SJCRH30 (cell line): Measurements from ENCODE around the gene AFAP1L2. TPM values are rescaled to one million over a fixed set of nuclear protein-coding genes. Genes with fewer than 3 reads are reported as not detected.
A peak's percentile ranks its signal among the peaks of the same experiment; 100 is the strongest.

Source experiments
- DNase-seq, 2 experiments: peaks; one replicate each; pipeline ENCODE4 v3.0.0-alpha.2; 2015 to 2020
- H3K27ac ChIP-seq: fragments of 250-450 bp; sonication (Bioruptor Pico); 2 replicates; pipeline ENCODE4 v1.5.1; 2020; ENCODE audit warnings: mild to moderate bottlenecking, moderate library complexity
- H3K27me3 ChIP-seq: fragments of 250-450 bp; sonication (Bioruptor Pico); 2 replicates; pipeline ENCODE4 v1.5.1; 2020; ENCODE audit warnings: mild to moderate bottlenecking, moderate library complexity
- H3K36me3 ChIP-seq: fragments of 250-450 bp; sonication (Bioruptor Pico); 2 replicates; pipeline ENCODE4 v1.5.1; 2020; ENCODE audit warnings: mild to moderate bottlenecking, moderate library complexity
- H3K4me1 ChIP-seq: fragments of 250-450 bp; sonication (Bioruptor Pico); 2 replicates; pipeline ENCODE4 v1.5.1; 2020; ENCODE audit warnings: mild to moderate bottlenecking, moderate library complexity
- H3K4me3 ChIP-seq: fragments of 250-450 bp; sonication (Bioruptor Pico); 2 replicates; pipeline ENCODE4 v1.5.1; 2020; ENCODE audit warnings: mild to moderate bottlenecking, moderate library complexity
- H3K9me3 ChIP-seq: fragments of 250-450 bp; sonication (Bioruptor Pico); replicated peaks from 2 replicates; pipeline ENCODE4 v1.5.1; 2020; ENCODE audit warnings: mild to moderate bottlenecking, moderate library complexity
- total RNA-seq: library from RNA; depleted of rRNA; stranded (reverse); fragments of >200 nt; shearing (Covaris generic); gene quantifications from 2 replicates; pipeline ENCODE4 v1.2.3, GENCODE V29; 2014

AFAP1L2 gene
- total RNA-seq, 1 experiment from 2014 or later, result 1.8 TPM

DNA sequence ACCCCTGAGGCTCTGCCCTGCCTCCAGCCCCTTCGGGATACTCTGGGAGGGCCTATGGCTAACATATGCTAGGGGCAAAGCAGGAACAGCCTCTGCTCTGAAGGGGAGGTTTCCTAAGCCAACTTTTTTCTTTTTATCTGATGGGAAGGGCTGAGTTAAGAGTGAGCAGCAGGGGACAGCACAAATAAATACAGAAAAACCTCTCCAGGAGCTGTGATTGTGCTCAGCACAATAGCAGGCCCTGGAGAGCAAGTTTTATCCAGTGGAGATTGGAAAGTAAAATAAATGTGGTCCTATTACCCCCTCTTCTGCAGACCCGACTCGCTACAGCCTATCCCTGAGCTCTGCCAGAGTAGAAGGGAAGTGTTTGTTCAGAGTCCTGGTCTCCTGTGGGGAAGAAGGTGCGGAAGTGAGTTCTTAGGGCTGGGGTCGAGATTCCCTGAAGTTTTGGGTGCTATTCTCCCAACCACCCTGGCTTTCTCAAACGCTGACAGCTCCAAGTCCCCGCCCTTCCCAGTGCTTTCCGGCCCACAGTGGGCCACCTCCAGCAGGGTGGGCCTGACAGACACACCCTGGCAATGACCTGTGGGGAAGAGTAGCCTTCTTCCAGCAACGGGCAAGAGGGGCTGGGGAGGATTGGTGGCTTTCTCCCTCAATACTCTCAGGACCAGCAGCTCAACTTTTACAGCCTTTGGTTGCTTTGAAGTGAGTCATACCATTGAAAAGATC lies 23.0 kb upstream of the AFAP1L2 start:
- H3K4me1 ChIP-seq, result no peaks in the 10 kb centered on the region
- no peak overlapping the region for H3K27ac ChIP-seq
- H3K36me3 ChIP-seq, result no peaks in the 10 kb centered on the region
- H3K4me3 ChIP-seq, result no peak overlapping the region
- H3K9me3 ChIP-seq, result no peaks in the 10 kb centered on the region
- H3K27me3 ChIP-seq, result no peaks in the 10 kb centered on the region
- peak in 1 of 2 experiments; percentile 12 for DNase-seq

DNA sequence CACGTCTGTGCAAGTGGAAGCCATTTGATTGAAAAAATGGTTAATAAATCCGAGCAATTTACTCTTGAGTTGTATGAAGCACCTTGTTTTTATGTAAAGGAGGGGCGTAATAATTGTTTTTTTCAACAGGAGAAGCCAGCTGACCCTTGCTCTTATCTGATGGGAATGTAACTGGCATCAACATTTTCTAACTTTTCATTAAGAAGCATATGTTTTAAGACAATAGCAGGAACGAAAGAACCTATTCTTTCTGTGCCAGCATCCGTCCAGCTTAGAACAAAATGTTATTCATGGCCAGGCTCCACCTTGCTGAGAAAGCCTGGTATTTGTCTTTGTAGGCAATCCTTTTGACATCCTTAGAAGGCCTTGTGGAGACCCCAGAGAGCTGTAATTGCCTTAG lies 22.2 kb upstream of the AFAP1L2 start:
- Histone ChIP-seq H3K27ac (no peak overlapping the region), H3K4me1 (no peaks in the 10 kb centered on the region), H3K4me3 (no peak overlapping the region), H3K36me3 (no peaks in the 10 kb centered on the region), H3K9me3 (no peaks in the 10 kb centered on the region), H3K27me3 (no peaks in the 10 kb centered on the region)
- no peak for DNase-seq

DNA sequence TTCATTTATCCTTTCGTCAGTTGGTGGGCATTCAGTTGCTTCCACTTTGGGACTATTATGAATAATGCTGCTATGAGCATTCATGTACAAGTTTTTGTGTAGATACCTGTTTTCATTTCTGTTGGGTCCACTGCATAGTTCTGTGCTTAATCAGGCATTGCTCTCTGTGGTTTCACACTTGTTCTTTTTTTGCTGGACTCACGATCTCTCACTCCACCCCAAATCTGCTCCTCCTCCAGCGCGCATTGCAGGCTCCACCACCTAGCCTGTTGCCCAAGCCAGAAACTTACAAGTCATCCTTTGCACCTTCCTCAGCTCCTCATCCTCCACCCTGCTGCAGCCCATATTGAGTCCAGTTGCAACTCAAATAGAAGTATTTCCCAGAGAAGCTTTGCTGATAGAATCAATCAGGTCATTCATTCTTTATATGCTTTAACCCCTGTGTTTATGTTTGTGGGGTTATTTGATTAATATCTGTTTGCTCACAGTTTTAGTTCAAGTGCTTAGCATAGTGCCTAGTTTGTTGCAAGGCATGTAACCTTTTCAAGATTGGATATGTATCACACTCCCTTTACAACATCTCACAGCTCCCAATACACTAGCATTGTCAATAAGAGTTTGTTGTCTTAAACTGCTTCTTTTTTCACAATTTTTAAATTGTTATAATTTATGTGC lies 16.6 kb upstream of the AFAP1L2 start:
- H3K27me3 ChIP-seq, result 0 out of 2 replicates have a peak, but pooled peaks cover 3% of the 10 kb centered on the region
- no peaks in the 10 kb centered on the region for H3K4me1 ChIP-seq
- no peak for DNase-seq
- H3K36me3 ChIP-seq, result no peaks in the 10 kb centered on the region
- H3K4me3 ChIP-seq, result no peak overlapping the region
- no peaks in the 10 kb centered on the region for H3K9me3 ChIP-seq
- no peak overlapping the region for H3K27ac ChIP-seq

DNA sequence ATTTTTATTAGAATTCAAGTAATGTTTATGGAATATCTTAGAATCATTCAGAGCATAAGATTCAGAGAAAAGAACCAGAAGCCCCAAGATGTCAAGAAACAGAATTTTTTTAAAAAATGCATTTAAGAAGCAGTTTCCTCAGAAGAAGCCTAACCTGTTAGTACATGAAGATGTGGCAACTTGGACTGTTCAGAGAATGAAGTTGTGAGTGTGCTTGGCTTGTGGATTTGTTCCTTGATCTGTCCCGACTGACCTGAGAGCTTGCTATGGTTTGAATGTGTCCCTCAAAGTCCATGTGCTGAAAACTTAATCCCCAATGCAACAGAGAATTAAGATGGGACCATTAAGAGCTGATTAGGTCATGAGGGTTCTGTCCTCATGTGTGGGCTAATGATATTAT lies 13.8 kb upstream of the AFAP1L2 start:
- DNase-seq, result no peak
- H3K27me3 ChIP-seq, result 0 out of 2 replicates have a peak, but pooled peaks cover 3% of the 10 kb centered on the region
- H3K4me1 ChIP-seq, result no peaks in the 10 kb centered on the region
- no peaks in the 10 kb centered on the region for H3K36me3 ChIP-seq
- no peak overlapping the region for H3K27ac ChIP-seq
- no peaks in the 10 kb centered on the region for H3K9me3 ChIP-seq
- no peak overlapping the region for H3K4me3 ChIP-seq

DNA sequence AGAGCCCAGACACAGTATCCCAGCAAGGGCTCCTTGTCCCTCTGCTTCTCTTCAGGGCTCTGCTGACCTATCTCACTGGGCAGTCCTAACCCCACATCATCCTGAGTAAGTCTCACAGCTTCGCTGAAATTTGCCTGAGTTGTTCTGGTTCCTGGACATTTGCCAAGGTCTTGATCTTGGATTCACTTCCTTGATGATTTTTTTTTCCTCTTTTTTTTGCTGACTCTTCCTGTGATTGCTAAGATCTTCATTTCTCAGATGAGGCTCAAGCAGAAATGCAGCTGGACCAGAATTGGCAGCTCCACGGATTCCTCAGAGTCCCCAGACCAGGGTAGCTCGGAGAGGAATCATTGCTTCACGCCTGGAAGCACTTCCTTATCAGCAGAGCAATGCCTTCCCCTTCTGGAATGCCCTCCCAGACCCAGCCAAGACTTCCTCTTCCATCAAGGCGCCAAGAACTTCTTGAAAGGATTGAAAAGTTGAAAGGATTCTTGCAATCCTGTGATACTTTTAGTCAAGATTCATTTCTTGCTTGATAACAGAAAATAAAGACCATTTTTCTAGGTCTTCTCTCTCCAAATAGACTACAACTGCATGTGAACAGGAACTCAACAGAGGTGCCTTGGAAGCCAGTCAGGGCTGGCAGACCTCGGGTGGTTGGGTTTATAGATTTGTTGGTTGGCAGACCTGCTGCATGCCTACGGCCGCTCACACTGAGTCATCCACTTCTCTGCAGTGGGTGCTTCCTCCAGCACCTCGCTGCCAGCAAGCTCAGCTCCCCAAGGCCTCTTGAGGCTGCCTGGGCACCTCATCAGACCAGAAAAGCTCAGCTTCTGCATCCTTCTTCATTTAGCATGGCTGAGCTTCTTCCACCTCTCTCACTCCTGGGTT lies 8.8 kb upstream of the AFAP1L2 start:
- Histone ChIP-seq H3K9me3 (no peaks in the 10 kb centered on the region), H3K4me3 (no peak overlapping the region), H3K27ac (no peak overlapping the region), H3K27me3 (no peaks in the 10 kb centered on the region), H3K4me1 (no peaks in the 10 kb centered on the region), H3K36me3 (no peaks in the 10 kb centered on the region)
- no peak for DNase-seq

DNA sequence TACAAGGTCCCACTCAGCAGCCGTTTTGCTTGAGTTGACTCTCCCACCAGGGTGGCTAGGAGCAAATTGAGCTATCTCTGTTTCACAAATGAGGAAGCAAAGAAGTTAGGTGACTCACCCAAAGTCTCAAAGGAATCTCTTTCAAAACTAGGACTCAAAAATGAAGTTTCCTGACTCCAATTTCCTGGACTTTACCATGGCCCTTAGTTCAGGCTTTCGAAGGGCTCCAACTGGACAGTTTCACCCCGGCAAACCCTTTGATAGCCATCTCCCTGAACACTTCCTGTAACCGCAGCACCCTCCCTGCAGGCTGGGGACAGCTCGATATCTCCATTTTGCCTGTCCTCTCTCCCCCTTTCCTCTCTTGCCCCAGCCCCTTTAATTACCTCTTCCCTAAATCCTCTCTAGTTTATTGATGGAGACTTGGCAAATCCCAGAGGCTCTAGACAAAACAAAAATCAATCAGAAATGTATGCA lies 4.7 kb upstream of the AFAP1L2 start:
- Histone ChIP-seq H3K27me3 (no peaks in the 10 kb centered on the region; the same call in 1 of the 2 replicates), H3K4me1 (no peaks in the 10 kb centered on the region), H3K4me3 (no peak overlapping the region), H3K9me3 (no peaks in the 10 kb centered on the region), H3K36me3 (no peaks in the 10 kb centered on the region), H3K27ac (no peak overlapping the region)
- no peak for DNase-seq

DNA sequence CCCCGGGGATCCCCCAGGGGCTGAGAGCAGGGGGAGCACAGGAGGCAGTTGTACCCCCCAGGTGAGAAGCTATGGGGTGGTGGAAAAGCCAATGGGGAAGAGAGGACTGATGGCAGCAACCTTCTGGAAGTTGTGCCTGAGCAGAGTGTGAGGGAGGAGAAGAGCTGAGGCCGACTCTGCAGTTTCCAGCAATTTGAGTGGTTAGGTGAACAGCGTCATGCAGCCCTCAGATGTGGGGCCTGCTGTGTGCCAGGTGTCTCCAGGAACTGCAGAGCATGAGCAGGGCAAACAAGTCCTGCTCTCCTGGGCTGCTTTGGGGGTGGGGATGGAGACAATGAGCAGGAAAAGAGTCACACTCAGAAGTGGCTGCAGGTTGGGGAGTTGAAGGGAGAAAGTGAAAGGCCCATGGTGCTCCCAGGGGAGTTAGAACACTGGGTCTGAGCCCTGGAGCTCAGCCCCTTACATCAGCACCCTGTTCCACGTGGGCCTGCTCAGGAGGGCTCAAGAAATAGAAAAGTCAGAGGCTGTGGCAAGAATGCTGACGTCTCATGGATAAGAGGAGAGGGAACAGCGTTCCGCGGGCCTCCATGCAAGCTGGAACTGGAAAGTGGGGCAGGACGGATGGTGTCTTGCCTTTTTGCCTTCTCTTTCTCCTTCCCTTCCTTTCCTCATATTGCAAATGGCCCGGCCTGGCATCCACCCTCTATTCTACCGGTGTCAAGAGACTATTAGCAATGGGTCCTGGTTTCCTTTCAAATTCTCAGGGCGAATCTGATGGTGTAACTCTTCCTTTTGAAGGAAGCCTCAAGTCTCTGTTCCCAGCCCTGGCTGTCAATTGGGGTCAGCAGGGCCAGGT lies 4.0 kb upstream of the AFAP1L2 start:
- H3K27me3 ChIP-seq, result no peaks in the 10 kb centered on the region; the same call in 1 of the 2 replicates
- H3K36me3 ChIP-seq, result no peaks in the 10 kb centered on the region
- H3K4me1 ChIP-seq, result no peaks in the 10 kb centered on the region
- no peak for DNase-seq
- no peak overlapping the region for H3K4me3 ChIP-seq
- no peak overlapping the region for H3K27ac ChIP-seq
- no peaks in the 10 kb centered on the region for H3K9me3 ChIP-seq

DNA sequence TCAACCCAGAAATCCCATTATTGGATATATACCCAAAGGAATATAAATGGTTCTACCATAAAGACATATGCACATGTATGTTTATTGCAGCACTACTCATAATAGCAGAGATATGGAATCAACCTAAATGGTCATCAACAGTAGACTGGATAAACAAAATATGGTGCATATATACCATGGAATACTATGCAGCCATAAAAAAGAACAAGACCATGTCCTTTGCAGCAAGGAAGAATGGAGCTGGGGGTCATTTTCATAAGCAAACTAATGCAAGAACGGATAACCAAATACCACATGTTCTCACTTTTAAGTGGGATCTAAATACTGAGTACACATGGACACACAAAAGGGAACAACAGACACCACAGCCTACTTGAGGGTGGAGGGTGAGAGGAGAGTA lies 2.2 kb upstream of the AFAP1L2 start:
- Histone ChIP-seq H3K27me3 (no peaks in the 10 kb centered on the region; the same call in 1 of the 2 replicates), H3K9me3 (no peaks in the 10 kb centered on the region), H3K4me3 (no peak overlapping the region), H3K36me3 (no peaks in the 10 kb centered on the region), H3K27ac (no peak overlapping the region), H3K4me1 (peaks cover 10% of the 10 kb centered on the region)
- no peak for DNase-seq

DNA sequence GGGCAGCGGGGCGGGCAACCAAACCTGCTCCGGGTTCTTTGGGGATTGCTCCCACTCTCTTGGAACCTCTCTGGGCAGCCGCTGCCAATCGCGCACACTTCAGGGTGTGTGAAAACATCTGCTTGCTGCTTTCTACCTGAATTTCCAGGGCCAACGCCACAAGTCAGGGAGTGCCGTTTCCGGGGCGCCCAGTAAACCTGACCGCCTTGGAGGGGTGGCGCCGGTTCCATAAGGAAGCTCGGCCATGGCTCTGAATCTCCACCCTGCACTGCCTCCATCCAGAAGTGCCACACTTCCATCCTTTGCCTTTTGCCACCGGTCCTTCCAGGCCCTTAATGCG lies 679 bp upstream of the AFAP1L2 start:
- Histone ChIP-seq H3K4me1 (peaks cover 10% of the 10 kb centered on the region), H3K9me3 (no peaks in the 10 kb centered on the region), H3K4me3 (no peak overlapping the region), H3K27me3 (no peaks in the 10 kb centered on the region; the same call in 1 of the 2 replicates), H3K27ac (no peak overlapping the region), H3K36me3 (no peaks in the 10 kb centered on the region)
- no peak for DNase-seq

DNA sequence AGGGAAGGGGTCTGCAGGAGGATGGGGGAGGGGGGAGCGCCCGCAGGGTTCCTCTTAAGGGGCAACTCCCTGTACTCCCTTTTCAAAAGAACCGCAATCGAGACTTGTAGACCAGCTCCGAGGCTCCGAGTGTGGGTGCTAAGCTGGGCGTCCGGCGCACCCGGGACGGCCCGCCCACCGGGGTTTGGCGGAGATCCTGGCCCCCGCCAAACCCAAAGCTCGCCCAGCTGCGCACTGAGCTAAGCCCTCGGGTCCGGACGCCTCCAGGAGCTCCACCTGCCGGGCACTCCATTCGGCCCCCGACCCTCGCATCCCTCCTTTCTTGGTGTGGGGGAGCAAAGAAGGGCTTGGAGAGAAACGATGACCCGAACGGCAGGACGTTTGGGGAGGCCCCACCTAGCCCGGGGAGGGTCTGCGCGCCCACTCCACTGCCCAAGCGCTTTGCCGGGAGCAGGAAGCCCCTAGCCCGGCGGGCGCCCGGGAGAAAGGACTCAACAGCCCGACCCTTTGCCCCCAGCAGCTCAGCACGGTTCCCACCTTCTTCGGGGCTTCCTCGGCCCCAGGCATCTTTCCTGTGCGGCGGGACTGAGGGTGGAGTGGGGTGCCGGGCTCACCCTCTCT lies 651 bp downstream of the AFAP1L2 start:
- peak; percentile 64 to 72 for DNase-seq
- peak overlapping the region; percentile 54 for H3K4me3 ChIP-seq
- H3K27me3 ChIP-seq, result no peaks in the 10 kb centered on the region; the same call in 1 of the 2 replicates
- no peaks in the 10 kb centered on the region for H3K36me3 ChIP-seq
- H3K4me1 ChIP-seq, result peaks cover 10% of the 10 kb centered on the region
- no peaks in the 10 kb centered on the region for H3K9me3 ChIP-seq
- H3K27ac ChIP-seq, result peak overlapping the region; percentile 27; the same call in 1 of the 2 replicates

DNA sequence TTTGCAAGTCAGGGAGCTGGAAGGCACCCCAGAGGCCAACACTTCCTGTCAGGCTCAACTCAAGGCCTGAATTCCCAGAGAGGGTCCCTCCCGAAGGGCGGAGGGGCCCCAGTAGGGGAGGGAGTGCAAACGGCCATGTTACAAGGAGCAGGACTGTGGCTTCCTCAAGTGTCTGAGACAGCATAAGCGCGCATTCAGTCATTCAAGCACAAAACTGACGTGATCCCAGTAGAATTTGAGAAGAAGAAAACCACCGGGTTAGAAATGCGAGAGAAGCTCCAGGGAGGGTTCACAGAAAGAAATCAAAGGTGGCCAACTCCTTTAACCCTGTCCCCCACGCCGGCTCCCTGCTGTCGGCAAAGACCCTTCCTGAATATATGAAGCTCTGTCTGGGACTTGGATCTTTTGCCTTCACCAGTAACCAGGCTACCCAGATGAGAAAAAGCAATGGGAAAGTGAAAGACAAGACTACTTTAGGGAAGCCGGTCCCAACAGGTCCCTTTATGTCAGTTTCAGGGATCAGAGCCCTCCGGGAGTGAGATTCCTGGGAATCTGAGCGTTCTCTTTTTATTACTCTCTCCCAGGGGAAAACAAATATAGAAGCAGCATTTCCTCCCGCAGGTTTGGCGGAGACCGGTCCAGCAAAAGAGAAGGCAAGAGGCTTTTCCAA lies 1.3 kb downstream of the AFAP1L2 start:
- Histone ChIP-seq H3K27me3 (no peaks in the 10 kb centered on the region; the same call in 1 of the 2 replicates), H3K27ac (peak overlapping the region; percentile 27; the same call in 1 of the 2 replicates), H3K9me3 (no peaks in the 10 kb centered on the region), H3K4me3 (peak overlapping the region; percentile 54), H3K4me1 (peaks cover 13% of the 10 kb centered on the region), H3K36me3 (no peaks in the 10 kb centered on the region)
- no peak for DNase-seq

DNA sequence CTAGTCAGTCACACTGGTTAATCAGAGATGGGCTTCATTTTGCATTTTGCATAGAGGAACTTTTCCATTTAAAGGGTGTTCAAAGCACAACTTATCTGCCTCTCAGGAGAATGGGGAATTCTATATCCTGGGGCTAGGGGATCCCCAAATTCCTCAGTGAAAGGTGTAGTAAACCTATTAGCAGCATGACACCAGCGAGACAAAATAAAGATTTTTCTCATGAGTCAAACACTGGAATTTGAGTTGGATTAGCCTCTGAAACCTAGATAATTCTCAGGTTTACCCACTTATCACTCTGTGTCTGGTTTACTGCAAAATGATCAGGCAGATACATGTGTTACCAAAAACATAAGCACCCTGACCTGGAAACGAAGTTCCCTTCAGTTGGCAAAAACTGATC lies 2.1 kb downstream of the AFAP1L2 start:
- no peak overlapping the region for H3K27ac ChIP-seq
- H3K36me3 ChIP-seq, result no peaks in the 10 kb centered on the region
- no peak for DNase-seq
- no peaks in the 10 kb centered on the region for H3K9me3 ChIP-seq
- H3K4me3 ChIP-seq, result no peak overlapping the region
- H3K4me1 ChIP-seq, result peaks cover 21% of the 10 kb centered on the region
- H3K27me3 ChIP-seq, result no peaks in the 10 kb centered on the region; the same call in 1 of the 2 replicates

DNA sequence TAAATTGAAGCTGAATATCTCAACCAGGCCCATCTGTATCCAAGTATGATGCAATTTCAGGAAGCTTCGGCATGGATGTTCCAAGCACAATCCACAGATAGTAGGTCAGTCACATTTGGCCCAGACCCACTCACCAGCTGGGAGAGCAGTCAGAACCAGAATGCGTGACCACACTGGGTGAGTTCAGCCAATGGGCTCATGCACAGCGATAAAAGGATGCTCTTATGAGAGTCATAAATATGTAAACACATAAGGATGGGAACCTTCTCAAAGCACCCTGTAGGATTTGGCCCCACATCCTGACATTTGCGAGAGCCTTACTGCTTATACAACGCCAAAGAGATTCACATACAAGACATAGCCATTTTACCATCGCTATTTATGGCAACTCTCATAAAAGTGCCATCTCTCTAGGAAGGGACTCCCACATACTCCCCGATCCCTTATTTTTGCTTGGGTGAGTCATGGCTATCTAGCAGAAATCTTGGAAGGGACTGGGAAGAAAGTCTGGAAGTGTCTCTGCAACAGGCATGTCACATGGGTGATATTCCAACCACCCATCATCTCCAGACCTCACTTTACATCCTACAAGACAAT lies 3.0 kb downstream of the AFAP1L2 start:
- DNase-seq, result no peak
- peaks cover 22% of the 10 kb centered on the region for H3K4me1 ChIP-seq
- no peaks in the 10 kb centered on the region for H3K9me3 ChIP-seq
- H3K36me3 ChIP-seq, result no peaks in the 10 kb centered on the region
- H3K27ac ChIP-seq, result no peak overlapping the region
- H3K27me3 ChIP-seq, result no peaks in the 10 kb centered on the region
- no peak overlapping the region for H3K4me3 ChIP-seq
